HepG2 (cell line): Measurements from ENCODE around the gene OGFOD3. TPM values are rescaled to one million over a fixed set of nuclear protein-coding genes. Genes with fewer than 3 reads are reported as not detected.

ENCODE experiments used
- ATAC-seq: fragments of 200-7000 bp; cut with Tn5 transposase; 3 replicates; pipeline ENCODE4 v1.9.1; 2020; ENCODE audit warnings: mild to moderate bottlenecking, moderate library complexity
- BruUV-seq: library from RNA; stranded (reverse); fragments of 400-500 nt; replicated peaks from 2 replicates; lab custom pipeline; 2021; lab: Mats Ljungman, UMichigan
- CTCF ChIA-PET: fragments of 300-600 bp; formaldehyde crosslinking; extraction: SDS; loops from one replicate; lab custom pipeline; 2021; ENCODE audit warnings: low total read pairs, inconsistent platforms, low intra/inter-chr PET ratio; lab: Yijun Ruan, JAX
- POLR2A ChIA-PET: fragments of 350-600 bp; sonication (Branson Sonifier 250); formaldehyde crosslinking; loops from one replicate; lab custom pipeline; 2020; ENCODE audit warnings: antibody characterized with exemption, inconsistent platforms; lab: Yijun Ruan, JAX
- DNase-seq: peaks from one replicate; pipeline ENCODE4 v3.0.0-alpha.2; 2015; ENCODE audit warnings: low spot score
- FAIRE-seq: peaks from 3 replicates; lab custom pipeline; 2011; peaks lifted over from hg19 to GRCh38; lab: Jason Lieb, UNC
- H2AFZ ChIP-seq: one replicate; pipeline ENCODE4 v1.6.1; 2011; ENCODE audit warnings: low read length, inconsistent platforms
- H3K27ac ChIP-seq: fragments of 300-600 bp; 3 replicates; pipeline ENCODE4 v1.8.0; 2011; ENCODE audit warnings: mixed run types, mild to moderate bottlenecking, mixed read lengths, low read length, inconsistent platforms; ENCODE audit not compliant: insufficient read depth; ENCODE audit errors: extremely low read length
- H3K27me3 ChIP-seq, 2 experiments: fragments of 200-600 bp in 1 of 2; 2 replicates in 1 of 2; 3 replicates in 1 of 2; pipeline versions ENCODE4 v1.6.0 to v1.8.0; 2011; ENCODE audit warnings: low read length in 2 of 2, mild to moderate bottlenecking in 2 of 2, moderate library complexity in 2 of 2, inconsistent platforms in 1 of 2; ENCODE audit not compliant: insufficient read depth in 2 of 2, control insufficient read depth in 1 of 2
- H3K36me3 ChIP-seq, 2 experiments: fragments of 200-600 bp in 1 of 2; replicated peaks in 1 of 2; 2 replicates in 1 of 2; 3 replicates in 1 of 2; pipeline versions ENCODE4 v1.5.1 to v1.8.0; 2011; ENCODE audit warnings: low read length in 2 of 2, inconsistent platforms in 1 of 2; ENCODE audit not compliant: insufficient read depth in 2 of 2, control insufficient read depth in 1 of 2
- H3K4me1 ChIP-seq: 2 replicates; pipeline ENCODE4 v1.5.1; 2012; ENCODE audit warnings: low read length, inconsistent platforms; ENCODE audit not compliant: insufficient read depth
- H3K4me2 ChIP-seq: 2 replicates; pipeline ENCODE4 v1.6.0; 2011; ENCODE audit warnings: low read depth, low read length, inconsistent platforms
- H3K4me3 ChIP-seq, 3 experiments: fragments of 200-600 bp in 1 of 3; sonication (generic), shearing (Covaris generic) in 1 of 3; replicated peaks in 1 of 3; 2 replicates each; pipeline ENCODE4 v1.5.1; 2011 to 2016; ENCODE audit warnings: low read length in 3 of 3, inconsistent platforms in 2 of 3, low read depth in 2 of 3, mild to moderate bottlenecking in 2 of 3, control low read depth in 1 of 3, mixed read lengths in 1 of 3; ENCODE audit not compliant: insufficient read depth in 1 of 3
- H3K79me2 ChIP-seq: one replicate; pipeline ENCODE4 v1.6.1; 2011; ENCODE audit warnings: low read length, inconsistent platforms; ENCODE audit not compliant: insufficient read depth
- H3K9ac ChIP-seq: 2 replicates; pipeline ENCODE4 v1.6.0; 2011; ENCODE audit warnings: mild to moderate bottlenecking, low read depth, low read length, inconsistent platforms; ENCODE audit not compliant: insufficient read depth
- H3K9me3 ChIP-seq: 2 replicates; pipeline ENCODE4 v1.5.1; 2012; ENCODE audit warnings: mild to moderate bottlenecking, low read length
- H4K20me1 ChIP-seq: 2 replicates; pipeline ENCODE4 v1.6.0; 2011; ENCODE audit warnings: inconsistent platforms, mild to moderate bottlenecking, low read length, moderate library complexity; ENCODE audit not compliant: insufficient read depth
- AGO2 ChIP-seq: fragments of 200-400 bp; formaldehyde crosslinking; optimal IDR thresholded peaks from 2 replicates; pipeline ENCODE3; 2017; ENCODE audit warnings: mild to moderate bottlenecking, low read depth, low read length, moderate library complexity
- HNF4A ChIP-seq: sonication (generic); formaldehyde crosslinking; IDR thresholded peaks from 2 replicates; pipeline ENCODE4 v1.4.0; 2020; ENCODE audit warnings: missing genetic modification reagents
- ZNF367 ChIP-seq: sonication (generic); formaldehyde crosslinking; IDR thresholded peaks from 2 replicates; pipeline ENCODE4 v1.4.0; 2020; ENCODE audit warnings: missing genetic modification reagents, borderline replicate concordance
- ZNF383 ChIP-seq: sonication (generic); formaldehyde crosslinking; IDR thresholded peaks from 2 replicates; pipeline ENCODE4 v1.4.0; 2020; ENCODE audit warnings: missing genetic modification reagents, mild to moderate bottlenecking, borderline replicate concordance
- WGBS: methylation state at CpG from one replicate; pipeline ENCODE4 v1.1.6; 2017; ENCODE audit warnings: low lambda C conversion rate; 5-methylcytosine and 5-hydroxymethylcytosine counted together
- in situ Hi-C: cut with HindIII; loops from 2 replicates; pipeline ENCODE4 v1.10.0; 2017; ENCODE audit warnings: low pct_unique_long_range_greater_than_20kb; ENCODE audit not compliant: extremely low pct_ligation_motif_present
- intact Hi-C: fragments of 100-400 bp; cut with micrococcal nuclease; formaldehyde crosslinking; loops from one replicate; pipeline ENCODE4 v1.10.0; 2022; ENCODE audit not compliant: unreplicated experiment
- polyA plus RNA-seq, 8 experiments: library from polyadenylated mRNA; depleted of rRNA in 3 of 8; stranded (reverse) in 7 of 8; unstranded in 1 of 8; fragments of >200 nt; fragmentation: Illumina TruSeq in 4 of 8; extraction: Trizol in 4 of 8; gene quantifications; 2 replicates each; pipeline versions ENCODE4 v1.2.1 to v1.2.3, GENCODE V29; 2011 to 2016; ENCODE audit warnings: low read depth in 4 of 8, missing spikeins in 1 of 8, mixed read lengths in 1 of 8; ENCODE audit not compliant: insufficient read depth in 1 of 8
- total RNA-seq, 5 experiments: library from RNA; depleted of rRNA; stranded (reverse); fragments of >200 nt; fragmentation: Illumina TruSeq; extraction: Trizol; gene quantifications; 2 replicates each; pipeline ENCODE4 v1.2.3, GENCODE V29; 2016; ENCODE audit warnings: low read depth in 1 of 5

OGFOD3 gene
- total and polyA plus RNA-seq, 2 of the 13 experiments (the other 11 are each of a cell fraction or from before 2014, with no cell fraction given) = 40.0 to 42.1 TPM

DNA sequence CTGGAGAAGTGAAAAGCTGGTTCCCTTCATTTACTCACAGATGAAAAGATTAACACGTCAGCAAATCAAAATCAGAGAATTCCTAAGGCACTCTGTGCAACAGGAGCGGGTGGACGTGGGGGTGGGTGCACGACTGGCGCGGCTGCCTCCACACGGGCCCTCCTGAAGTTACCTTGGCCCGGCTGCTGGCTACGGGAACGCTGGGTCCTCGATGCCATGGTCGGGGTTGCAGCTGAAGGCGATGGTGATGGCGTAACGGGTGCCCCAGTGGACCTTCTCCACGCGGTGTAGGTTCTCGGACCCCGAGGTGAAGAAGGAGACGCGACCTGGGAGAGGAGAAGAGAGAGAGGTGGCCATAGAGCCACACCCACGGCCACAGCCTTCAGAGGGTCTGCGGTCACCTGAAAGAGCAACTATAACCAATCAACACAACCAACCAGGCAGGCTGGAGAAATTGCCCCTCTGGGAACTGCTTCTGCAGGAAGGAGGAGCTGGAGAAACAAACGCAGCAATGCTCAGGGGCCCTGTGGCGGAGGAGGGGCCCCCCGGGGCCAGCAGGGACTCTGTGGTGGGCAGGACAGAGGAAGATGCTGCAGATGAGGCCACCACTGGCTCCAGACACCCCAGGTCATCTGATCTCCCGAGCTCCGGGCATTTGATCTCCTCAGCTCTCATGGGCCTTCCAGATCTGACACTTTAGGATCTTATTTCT lies 26.0 kb downstream of the OGFOD3 start:
- DNase-seq (no peak), ATAC-seq (no peak), FAIRE-seq (no peak)
- ChIA-PET POLR2A (no interaction called here), CTCF (no interaction called here)
- peaks cover 8 to 21% of the 10 kb centered on the region in 2 experiments; a peak in 4 of 5 replicates for H3K36me3 ChIP-seq
- peaks cover 2 to 7% of the 10 kb centered on the region in 2 experiments; a peak in 2 of 5 replicates for H3K27me3 ChIP-seq
- intact Hi-C loops (no loop called here), in situ Hi-C loops (no loop called here)
- BruUV-seq = no TSS peak
- WGBS = 94% methylated on average over 28 of the region's 28 CpGs
- H3K9me3 ChIP-seq = no peaks in the 10 kb centered on the region
- no peak overlapping the region for H3K27ac ChIP-seq
- H3K79me2 ChIP-seq = no peaks in the 10 kb centered on the region
- peaks cover 11% of the 10 kb centered on the region for H3K4me1 ChIP-seq
- H3K4me3 ChIP-seq = no peak overlapping the region
- no peak overlapping the region for H3K9ac ChIP-seq
- TF ChIP-seq HNF4A (CRISPR knock-in tag) (no peak), ZNF383 (CRISPR knock-in tag) (no peak)
- H2AFZ ChIP-seq = no peak overlapping the region
- no peak overlapping the region for H3K4me2 ChIP-seq
- H4K20me1 ChIP-seq = no peaks in the 10 kb centered on the region

DNA sequence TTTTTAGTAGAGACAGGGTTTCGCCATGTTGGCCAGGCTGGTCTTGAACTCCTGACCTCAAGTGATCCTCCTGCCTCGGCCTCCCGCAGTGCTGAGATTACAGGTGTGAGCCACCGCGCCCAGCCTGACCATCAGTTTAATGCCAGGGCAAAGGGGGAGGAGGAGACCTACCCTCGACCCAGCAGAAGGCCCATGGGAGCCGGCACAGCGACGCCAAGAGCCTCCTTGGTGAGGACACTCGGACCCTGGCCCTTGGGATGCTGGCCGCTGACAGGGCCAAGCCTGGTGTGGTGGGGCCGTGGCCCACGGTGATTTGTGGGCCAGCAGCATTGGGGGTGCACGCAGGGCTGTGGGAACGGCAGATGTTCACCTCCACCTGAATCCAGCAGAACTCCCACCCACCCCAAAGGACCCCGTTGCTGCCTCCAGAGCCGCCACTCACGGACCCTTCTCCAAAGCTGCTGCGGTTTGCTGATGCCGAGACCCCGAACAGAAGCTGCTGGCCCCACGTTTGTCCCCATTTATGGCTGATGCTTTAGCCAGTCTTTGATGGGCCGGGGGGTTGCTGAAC lies 26.8 kb downstream of the OGFOD3 start:
- intact Hi-C loops (no loop called here), in situ Hi-C loops (no loop called here)
- Histone ChIP-seq H4K20me1 (no peaks in the 10 kb centered on the region), H3K27ac (no peak overlapping the region), H3K4me3 (no peak overlapping the region), H3K9me3 (no peaks in the 10 kb centered on the region), H3K4me2 (no peak overlapping the region), H3K4me1 (peaks cover 11% of the 10 kb centered on the region), H2AFZ (no peak overlapping the region), H3K9ac (no peak overlapping the region), H3K36me3 (peaks cover 8 to 17% of the 10 kb centered on the region in 2 experiments; a peak in 4 of 5 replicates), H3K79me2 (no peaks in the 10 kb centered on the region), H3K27me3 (peaks cover 5 to 15% of the 10 kb centered on the region in 2 experiments; a peak in 3 of 5 replicates)
- BruUV-seq = no TSS peak
- ChIA-PET CTCF (no interaction called here), POLR2A (no interaction called here)
- no peak for ATAC-seq
- DNase-seq = no peak
- peak; percentile 11 for TF ChIP-seq AGO2
- TF ChIP-seq ZNF367 (CRISPR knock-in tag) = no peak
- FAIRE-seq = no peak
- 98% methylated on average over 10 of the region's 23 CpGs for WGBS
